GM21390 (cell line): Measurements from ENCODE around the gene EYA4.

ENCODE experiments used
- ATAC-seq: cut with Tn5 transposase; IDR thresholded peaks from one replicate; pipeline ENCODE4 v1.9.1; 2021; ENCODE audit not compliant: unreplicated experiment

EYA4 gene

DNA sequence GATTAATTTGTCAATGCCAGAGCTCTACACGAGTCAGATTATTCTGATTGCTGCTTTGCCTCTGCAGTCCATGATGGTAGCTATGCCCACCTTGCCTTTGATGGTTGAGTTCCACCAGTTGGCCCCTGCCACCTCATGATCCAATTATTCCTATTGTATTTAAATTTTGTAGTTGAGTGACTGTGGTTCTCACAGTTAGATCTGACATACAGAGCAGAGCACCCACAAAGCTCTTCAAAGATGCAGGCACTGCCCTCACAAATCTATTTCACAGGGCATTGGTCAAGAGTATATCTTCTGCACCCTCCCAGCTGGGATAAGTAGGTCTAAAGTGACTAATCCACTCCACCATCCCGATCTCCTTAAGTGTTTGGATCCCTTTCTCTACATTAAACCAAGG, 318.8 kb downstream of the EYA4 start:
- no peak for ATAC-seq

DNA sequence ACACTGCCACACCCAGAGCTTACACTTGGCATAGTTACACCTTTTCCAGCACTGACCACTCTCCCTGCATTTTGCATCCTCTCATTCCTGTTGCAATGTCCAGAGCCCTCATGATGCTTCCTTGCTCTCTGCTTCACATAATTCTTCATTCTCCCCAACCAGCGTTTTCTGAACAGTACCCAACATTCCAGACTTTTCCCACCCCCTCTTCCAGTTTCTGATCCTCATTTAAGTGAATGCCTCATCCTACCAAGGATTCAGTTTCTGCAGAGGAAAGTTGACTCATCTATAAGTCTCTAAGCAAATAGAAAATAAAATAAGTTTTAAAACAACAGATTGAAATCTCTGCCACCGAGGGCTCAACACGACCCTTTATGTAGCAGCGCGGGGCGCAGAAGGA, 326.5 kb downstream of the EYA4 start:
- ATAC-seq, result no peak

DNA sequence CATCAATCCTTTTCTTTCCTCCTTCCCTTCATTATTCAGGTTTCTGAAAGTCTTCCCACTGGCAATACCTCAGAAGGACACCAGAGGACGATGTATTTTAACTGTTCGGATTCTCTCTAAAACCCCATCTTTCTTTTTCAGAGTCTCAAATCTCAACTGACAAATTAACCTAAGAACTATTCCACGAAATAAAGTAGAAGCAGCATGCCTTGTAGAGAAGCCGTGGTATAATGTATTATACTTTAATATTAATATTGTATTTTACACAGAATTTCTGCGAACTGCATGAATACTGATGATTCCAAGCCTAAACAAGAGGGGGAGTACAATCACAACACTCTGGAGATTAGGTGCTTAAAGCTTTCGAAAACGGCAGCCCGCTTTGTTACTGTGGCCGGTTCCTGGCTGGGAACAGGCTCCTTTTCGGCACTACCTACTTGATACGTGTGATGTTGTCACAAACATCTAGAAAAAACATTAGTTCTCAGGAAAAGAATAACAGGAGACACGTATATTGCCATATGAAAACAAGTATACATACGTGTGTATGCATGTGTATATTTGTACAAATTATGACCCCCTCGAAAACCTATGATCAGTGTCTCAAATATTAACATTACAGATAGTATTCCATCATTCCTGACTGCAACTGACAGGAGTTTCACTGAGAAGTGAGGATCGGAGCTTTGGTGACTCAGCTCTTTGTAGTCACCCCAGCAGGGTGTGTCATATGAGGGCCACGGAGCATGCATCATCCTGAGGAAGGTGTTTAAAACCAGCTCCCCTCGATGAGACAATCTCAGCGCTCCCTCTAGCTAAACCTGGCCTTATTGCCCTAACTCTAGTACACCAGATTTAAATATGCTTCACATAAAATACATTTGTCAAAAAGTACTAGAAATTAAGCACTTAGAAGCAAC, 328.1 kb downstream of the EYA4 start:
- peak; percentile 70 for ATAC-seq

DNA sequence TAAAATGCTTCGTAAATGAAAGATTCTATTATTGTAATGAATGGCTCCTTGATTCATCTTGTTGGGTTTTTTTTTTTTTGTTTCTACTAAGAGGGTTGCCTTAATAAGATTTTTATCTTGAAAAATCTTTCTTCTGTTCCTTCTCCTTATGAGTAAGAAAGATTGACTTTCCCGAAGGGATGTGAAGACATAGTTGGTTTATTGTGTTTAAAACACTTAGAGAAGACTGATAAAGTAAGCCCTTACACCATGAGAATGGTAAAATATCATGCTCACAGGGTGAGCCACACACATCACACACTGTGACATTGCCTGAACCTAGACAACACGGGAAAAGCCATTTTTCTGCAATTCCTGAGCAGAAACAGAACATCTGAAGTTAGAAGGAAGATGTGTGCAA, 330.5 kb downstream of the EYA4 start:
- no peak for ATAC-seq

DNA sequence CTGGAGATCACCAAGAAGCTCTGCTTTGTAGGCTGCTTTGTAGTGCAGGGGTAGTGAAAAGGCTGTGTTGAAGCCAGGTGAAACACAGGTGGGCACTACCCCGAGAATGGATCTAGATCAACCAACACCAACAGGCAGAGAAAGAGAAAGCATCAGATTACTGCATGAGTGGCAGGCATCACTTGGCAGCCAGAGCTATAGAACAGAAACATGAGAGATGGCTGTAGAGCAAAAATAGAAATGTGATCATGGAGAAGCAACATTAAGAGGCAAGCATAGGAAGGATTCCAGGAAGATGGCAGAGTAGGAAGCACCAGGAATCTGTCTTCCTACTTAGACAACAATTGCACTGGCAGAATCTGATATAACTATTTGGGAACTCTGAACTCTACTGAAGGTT, 336.7 kb downstream of the EYA4 start:
- ATAC-seq, result no peak
